K562 (cell line): ENCODE results near the gene PLAC9.

Source experiments
- CTCF ChIP-seq, 3 experiments: IDR thresholded peaks in 2 of 3; conservative IDR thresholded peaks in 1 of 3; 2 replicates each; pipeline ENCODE4 v1.5.1; 2011 to 2012; ENCODE audit warnings: low read length in 3 of 3, mild to moderate bottlenecking in 3 of 3, control low read depth in 2 of 3, improper control_type of control experiment in 1 of 3, inconsistent platforms in 1 of 3, low read depth in 1 of 3, mixed read lengths in 1 of 3, moderate library complexity in 1 of 3; ENCODE audit not compliant: insufficient read depth in 2 of 3
- MLX ChIP-seq, 2 experiments: fragments of 450-650 bp in 1 of 2; sonication (generic) in 1 of 2; formaldehyde crosslinking; conservative IDR thresholded peaks; 2 replicates each; pipeline versions ENCODE4 v1.4.0 to v1.8.1; 2020 to 2022; ENCODE audit warnings: mild to moderate bottlenecking in 1 of 2, missing genetic modification reagents in 1 of 2
- USF2 ChIP-seq: sonication (generic); formaldehyde crosslinking; IDR thresholded peaks from 2 replicates; pipeline ENCODE4 v1.5.0; 2020; ENCODE audit warnings: missing genetic modification reagents

- TF ChIP-seq USF2 (CRISPR knock-in tag) (no peak), MLX (CRISPR knock-in tag; conservative IDR thresholded peaks at IDR 0.05) (no peak), CTCF (IDR thresholded peaks at IDR 0.05 in 2 of 3, conservative IDR thresholded peaks at IDR 0.05 in 1 of 3; ENCODE audit: insufficient read depth in 2 of 3, low read depth in 1 of 3, low read length in 3 of 3) (no peak)
Measured at GRCh38 chr10:80100861-80101695, 31.5 kb upstream of the PLAC9 start.
